GM21737 (cell line): ENCODE data around the gene SMYD5.
"Not testable (repeated sequence)": the region's sequence is repeated elsewhere in the genome, so short reads cannot be mapped to it uniquely, and the experiment has no call there.

Experiments
- ATAC-seq: cut with Tn5 transposase; IDR thresholded peaks from one replicate; pipeline ENCODE4 v1.9.1; 2021; ENCODE audit warnings: mild to moderate bottlenecking, moderate library complexity; ENCODE audit not compliant: unreplicated experiment

SMYD5 gene

GRCh38 chr2:73258186-73258912, 44.3 kb downstream of the SMYD5 start:
- ATAC-seq: no peak

- no peak for ATAC-seq
Observed at GRCh38 chr2:73258913-73259215, 44.8 kb downstream of the SMYD5 start.

- no peak for ATAC-seq
Observed at GRCh38 chr2:73259276-73259675, 45.2 kb downstream of the SMYD5 start.

- ATAC-seq: no peak
Observed at GRCh38 chr2:73259704-73260337, 45.8 kb downstream of the SMYD5 start.

GRCh38 chr2:73260338-73260984, 46.4 kb downstream of the SMYD5 start:
- ATAC-seq: no peak

- no peak for ATAC-seq
Observed at GRCh38 chr2:73262108-73262651, 48.1 kb downstream of the SMYD5 start.

- ATAC-seq: not testable (repeated sequence)
Observed at GRCh38 chr2:73262691-73263429, 48.8 kb downstream of the SMYD5 start.

GRCh38 chr2:73263540-73264331, 49.7 kb downstream of the SMYD5 start:
- ATAC-seq: no peak

GRCh38 chr2:73264332-73264606, 50.2 kb downstream of the SMYD5 start:
- no peak for ATAC-seq

- no peak for ATAC-seq
Observed at GRCh38 chr2:73264783-73265182, 50.7 kb downstream of the SMYD5 start.

- ATAC-seq: no peak
Observed at GRCh38 chr2:73265298-73266060, 51.4 kb downstream of the SMYD5 start.

GRCh38 chr2:73266061-73266901, 52.2 kb downstream of the SMYD5 start:
- no peak for ATAC-seq

GRCh38 chr2:73267008-73267407, 53.0 kb downstream of the SMYD5 start:
- ATAC-seq: no peak

GRCh38 chr2:73268366-73268829, 54.4 kb downstream of the SMYD5 start:
- ATAC-seq: no peak

- peak; percentile 81 for ATAC-seq
Observed at GRCh38 chr2:73268830-73269685, 55.0 kb downstream of the SMYD5 start.

- ATAC-seq: no peak
Observed at GRCh38 chr2:73269686-73270465, 55.8 kb downstream of the SMYD5 start.

- ATAC-seq: no peak
Observed at GRCh38 chr2:73272270-73272669, 58.2 kb downstream of the SMYD5 start.
